Stomach (tissue), 9 donors: Measurements from ENCODE around the gene CUX1. TPM values are rescaled to one million over a fixed set of nuclear protein-coding genes. Genes with fewer than 3 reads are reported as not detected.
A peak's percentile ranks its signal among the peaks of the same experiment; 100 is the strongest.

Experiments
- DNase-seq, 2 donors: peaks; one replicate each; pipeline versions ENCODE4 v3.0.0 to v3.0.0-alpha.2; 2013 to 2019
- H3K27ac ChIP-seq, 5 donors: fragments of 200-600 bp in 4 of 5; sonication (generic) in 4 of 5; one replicate each; pipeline ENCODE4 v1.5.1; 2013 to 2019; ENCODE audit warnings: mild to moderate bottlenecking in 1 of 5, moderate library complexity in 1 of 5
- H3K27me3 ChIP-seq, 3 donors: fragments of 200-600 bp; sonication (generic); one replicate each; pipeline ENCODE4 v1.5.1; 2017 to 2019; ENCODE audit warnings: mixed run types in 1 of 3
- H3K36me3 ChIP-seq, 4 donors: fragments of 200-600 bp; sonication (generic); 1 replicate in 3 of 4; 2 replicates in 1 of 4; pipeline ENCODE4 v1.5.1; 2016 to 2019
- H3K4me1 ChIP-seq, 4 donors: fragments of 200-600 bp; sonication (generic); one replicate each; pipeline ENCODE4 v1.5.1; 2016 to 2019
- H3K4me3 ChIP-seq, 4 donors: fragments of 200-600 bp; sonication (generic) in 3 of 4; one replicate each; pipeline ENCODE4 v1.5.1; 2016 to 2019; ENCODE audit warnings: mild to moderate bottlenecking in 1 of 4
- H3K9me3 ChIP-seq, 4 donors: fragments of 200-600 bp; sonication (generic); one replicate each; pipeline ENCODE4 v1.5.1; 2016 to 2019
- CTCF ChIP-seq, 7 experiments: fragments of 450-650 bp in 4 of 7; fragments of 200-600 bp in 3 of 7; sonication (generic) in 3 of 7; IDR thresholded peaks; one replicate each; pipeline ENCODE4 v1.5.1; 2016 to 2019; ENCODE audit warnings: antibody characterized with exemption in 7 of 7, control low read depth in 2 of 7, mild to moderate bottlenecking in 1 of 7
- EP300 ChIP-seq: sonication (generic); formaldehyde crosslinking; IDR thresholded peaks from one replicate; pipeline ENCODE4 v1.6.1; 2017; ENCODE audit warnings: antibody characterized with exemption
- POLR2A ChIP-seq, 4 donors: fragments of 450-650 bp; IDR thresholded peaks; one replicate each; pipeline ENCODE4 v1.6.1; 2016; ENCODE audit warnings: antibody characterized with exemption in 4 of 4, control low read depth in 2 of 4, mild to moderate bottlenecking in 1 of 4, moderate library complexity in 1 of 4
- POLR2AphosphoS5 ChIP-seq, 3 donors: sonication (generic); formaldehyde crosslinking; IDR thresholded peaks; one replicate each; pipeline ENCODE4 v1.6.1; 2016; ENCODE audit warnings: antibody characterized with exemption in 3 of 3
- WGBS, 5 donors: extraction: QIAGEN DNeasy Blood & Tissue Kit in 3 of 5; methylation state at CpG; one replicate each; pipeline versions ENCODE4 v1.1.5 to v1.1.7; 2013 to 2018; 5-methylcytosine and 5-hydroxymethylcytosine counted together
- intact Hi-C: fragments of 100-400 bp; cut with DNase I; formaldehyde crosslinking; loops from one replicate; pipeline ENCODE4 v1.15.1; 2023; ENCODE audit warnings: low total_unique reads
- polyA plus RNA-seq, 3 donors: library from polyadenylated mRNA; stranded (reverse); fragments of 200-250 nt; gene quantifications; one replicate each; pipeline ENCODE4 v1.2.3, GENCODE V29; 2013
- total RNA-seq, 5 donors: library from RNA; depleted of rRNA; stranded (reverse); fragments of >200 nt; gene quantifications; one replicate each; pipeline versions ENCODE4 v1.1.0 to v1.2.3, GENCODE V29; 2014 to 2016
- donor health status: healthy with polysubstance abuse.
- donor health status: Bipolar disorder and iron deficiency.
- donor health status: healthy.

The CUX1 gene
- total and polyA plus RNA-seq, 8 donors = 24.7 to 201 (median 54.7) TPM

- intact Hi-C loops = no loop called here
- Histone ChIP-seq H3K9me3 (no peaks in the 10 kb centered on the region), H3K4me1 (peaks cover 26 to 91% (median 54%) of the 10 kb centered on the region in 4 donors), H3K27ac (peak overlapping the region in 4 of 5 donors; percentile 31 to 90 (median 50)), H3K4me3 (no peak overlapping the region), H3K36me3 (no peaks in the 10 kb centered on the region), H3K27me3 (no peaks in the 10 kb centered on the region)
- 85 to 96% (median 92%) methylated on average over 4 of the region's 4 CpGs for WGBS, 5 donors
- no peak for DNase-seq
- TF ChIP-seq POLR2A (IDR thresholded peaks at IDR 0.05) (no peak), POLR2AphosphoS5 (IDR thresholded peaks at IDR 0.05) (no peak), CTCF (IDR thresholded peaks at IDR 0.05) (no peak), EP300 (no peak)
Measured at GRCh38 chr7:101948650-101949049, 131.2 kb downstream of the CUX1 start.

GRCh38 chr7:101950450-101951119 is 133.2 kb downstream of the CUX1 start:
- no peaks in the 10 kb centered on the region for H3K9me3 ChIP-seq
- no peak for TF ChIP-seq EP300
- TF ChIP-seq CTCF (IDR thresholded peaks at IDR 0.05) = no peak
- no peak for TF ChIP-seq POLR2A (IDR thresholded peaks at IDR 0.05)
- no peak for TF ChIP-seq POLR2AphosphoS5 (IDR thresholded peaks at IDR 0.05)
- intact Hi-C loops = no loop called here
- 75 to 87% (median 82%) methylated on average over 4 of the region's 4 CpGs for WGBS, 5 donors
- no peak overlapping the region for H3K4me3 ChIP-seq
- H3K4me1 ChIP-seq = peaks cover 30 to 91% (median 62%) of the 10 kb centered on the region in 4 donors
- peak in 1 of 2 donors; percentile 48 for DNase-seq
- H3K27me3 ChIP-seq = no peaks in the 10 kb centered on the region
- peak overlapping the region in 4 of 5 donors; percentile 0 to 90 (median 65) for H3K27ac ChIP-seq
- no peaks in the 10 kb centered on the region for H3K36me3 ChIP-seq

- WGBS, 5 donors = 84 to 89% (median 87%) methylated on average over 6 of the region's 6 CpGs
- intact Hi-C loops = no loop called here
- Histone ChIP-seq H3K4me3 (no peak overlapping the region), H3K9me3 (no peaks in the 10 kb centered on the region), H3K4me1 (peaks cover 30 to 81% (median 57%) of the 10 kb centered on the region in 4 donors), H3K27me3 (no peaks in the 10 kb centered on the region), H3K27ac (peak overlapping the region in 4 of 5 donors; percentile 80 to 90 (median 83)), H3K36me3 (no peaks in the 10 kb centered on the region)
- no peak for DNase-seq
- TF ChIP-seq EP300 (no peak), CTCF (IDR thresholded peaks at IDR 0.05) (no peak), POLR2AphosphoS5 (IDR thresholded peaks at IDR 0.05) (no peak), POLR2A (IDR thresholded peaks at IDR 0.05) (no peak)
Measured at GRCh38 chr7:101951757-101952156, 134.3 kb downstream of the CUX1 start.

GRCh38 chr7:101952355-101953247 is 135.2 kb downstream of the CUX1 start:
- DNase-seq = peak in 1 of 2 donors; percentile 78
- H3K36me3 ChIP-seq = no peaks in the 10 kb centered on the region
- H3K9me3 ChIP-seq = no peaks in the 10 kb centered on the region
- TF ChIP-seq POLR2AphosphoS5 (IDR thresholded peaks at IDR 0.05) (peak; percentile 34 to 82 (median 51)), CTCF (IDR thresholded peaks at IDR 0.05) (no peak)
- H3K4me1 ChIP-seq = peaks cover 25 to 78% (median 52%) of the 10 kb centered on the region in 4 donors
- H3K27ac ChIP-seq = peak overlapping the region; percentile 10 to 90 (median 81)
- no peak overlapping the region for H3K4me3 ChIP-seq
- H3K27me3 ChIP-seq = no peaks in the 10 kb centered on the region
- intact Hi-C loops = no loop called here
- WGBS, 5 donors = 80 to 89% (median 87%) methylated on average over 29 of the region's 29 CpGs
